HCT116 (cell line): Measurements from ENCODE around the gene MAN1A1. TPM values are rescaled to one million over a fixed set of nuclear protein-coding genes. Genes with fewer than 3 reads are reported as not detected.

Experiments used
- ATAC-seq: fragments of 200-7000 bp; cut with Tn5 transposase; 2 replicates; pipeline ENCODE4 v1.9.1; 2020; ENCODE audit warnings: mild to moderate bottlenecking, moderate library complexity
- BruUV-seq: library from RNA; stranded (reverse); fragments of 400-500 nt; replicated peaks from 2 replicates; lab custom pipeline; 2021; lab: Mats Ljungman, UMichigan
- CTCF ChIA-PET: fragments of 300-600 bp; sonication (Branson Sonifier 250); formaldehyde crosslinking; loops from one replicate; lab custom pipeline; 2021; ENCODE audit warnings: antibody characterized with exemption; lab: Charles Lee
- POLR2A ChIA-PET: fragments of 300-600, 350-600 bp; sonication (Branson Sonifier 250); formaldehyde crosslinking; loops from one replicate; lab custom pipeline; 2021; ENCODE audit warnings: antibody characterized with exemption; lab: Charles Lee
- RAD21 ChIA-PET, 2 experiments: fragments of 300-600 bp; sonication (Branson Sonifier 250); formaldehyde crosslinking; loops; one replicate each; lab custom pipeline; 2023; ENCODE audit warnings: low total read pairs in 2 of 2; ENCODE audit not compliant: uncharacterized antibody in 2 of 2, unreplicated experiment in 2 of 2, low non-redundant PET in 1 of 2; lab: Charles Lee
- DNase-seq: peaks from one replicate; pipeline ENCODE4 v3.0.0-alpha.2; 2010; ENCODE audit warnings: low read depth, low spot score
- H2AFZ ChIP-seq: fragments of 200-600 bp; shearing (Covaris generic), sonication (generic); 2 replicates; pipeline ENCODE4 v1.6.1; 2017; ENCODE audit warnings: low read depth, mixed run types, mixed read lengths, antibody characterized with exemption, low read length; ENCODE audit not compliant: poor library complexity, severe bottlenecking
- H3K27ac ChIP-seq: 2 replicates; pipeline ENCODE4 v1.5.1; 2012; ENCODE audit warnings: low read depth, low read length
- H3K27me3 ChIP-seq: fragments of 200-600 bp; sonication (generic); 2 replicates; pipeline ENCODE4 v1.6.1; 2016; ENCODE audit warnings: mixed run types, low read length, mixed read lengths; ENCODE audit not compliant: insufficient read depth
- H3K36me3 ChIP-seq, 2 experiments: fragments of 200-500 bp in 1 of 2; fragments of 200-600 bp in 1 of 2; sonication (Bioruptor generic) in 1 of 2; sonication (generic) in 1 of 2; 2 replicates each; pipeline versions ENCODE4 v1.5.1 to v1.6.1; 2014 to 2016; ENCODE audit warnings: low read length in 2 of 2, inconsistent platforms in 1 of 2, mixed read lengths in 1 of 2, mixed run types in 1 of 2; ENCODE audit not compliant: insufficient read depth in 2 of 2, control insufficient read depth in 1 of 2
- H3K4me1 ChIP-seq, 2 experiments: fragments of 200-600 bp in 1 of 2; sonication (generic) in 1 of 2; 2 replicates each; pipeline versions ENCODE4 v1.5.1 to v1.6.1; 2012 to 2017; ENCODE audit warnings: low read length in 2 of 2, inconsistent platforms in 1 of 2, mild to moderate bottlenecking in 1 of 2, mixed read lengths in 1 of 2, mixed run types in 1 of 2, moderate library complexity in 1 of 2; ENCODE audit not compliant: insufficient read depth in 2 of 2, control insufficient read depth in 1 of 2
- H3K4me2 ChIP-seq: fragments of 200-600 bp; sonication (generic); 2 replicates; pipeline ENCODE4 v1.6.1; 2017; ENCODE audit warnings: mixed run types, low read length, mixed read lengths
- H3K4me3 ChIP-seq, 2 experiments: fragments of 200-600 bp in 1 of 2; sonication (generic) in 1 of 2; replicated peaks in 1 of 2; 2 replicates each; pipeline ENCODE4 v1.5.1; 2011 to 2016; ENCODE audit warnings: low read length in 2 of 2, control low read depth in 1 of 2, low read depth in 1 of 2, mild to moderate bottlenecking in 1 of 2, mixed read lengths in 1 of 2, mixed run types in 1 of 2
- H3K79me2 ChIP-seq: fragments of 200-600 bp; sonication (generic); 2 replicates; pipeline ENCODE4 v1.6.1; 2017; ENCODE audit warnings: mild to moderate bottlenecking, mixed run types, low read length, moderate library complexity, mixed read lengths; ENCODE audit not compliant: insufficient read depth
- H3K9ac ChIP-seq: fragments of 200-600 bp; sonication (generic); 2 replicates; pipeline ENCODE4 v1.6.1; 2016; ENCODE audit warnings: low read length, mixed read lengths
- H3K9me2 ChIP-seq: fragments of 200-600 bp; sonication (generic), shearing (Covaris generic); 2 replicates; pipeline ENCODE4 v1.6.1; 2017; ENCODE audit warnings: mixed run types, mild to moderate bottlenecking, moderate library complexity; ENCODE audit not compliant: insufficient read depth
- H3K9me3 ChIP-seq, 2 experiments: fragments of 200-500 bp in 1 of 2; fragments of 200-600 bp in 1 of 2; sonication (Bioruptor generic) in 1 of 2; sonication (generic) in 1 of 2; 2 replicates each; pipeline ENCODE4 v1.6.1; 2014 to 2017; ENCODE audit warnings: low read length in 2 of 2, mixed read lengths in 2 of 2, inconsistent platforms in 1 of 2, low read depth in 1 of 2, mild to moderate bottlenecking in 1 of 2, mixed run types in 1 of 2, moderate library complexity in 1 of 2; ENCODE audit not compliant: control insufficient read depth in 1 of 2, insufficient read depth in 1 of 2
- H4K20me1 ChIP-seq: fragments of 200-600 bp; sonication (generic), shearing (Covaris generic); 2 replicates; pipeline ENCODE4 v1.6.1; 2017; ENCODE audit warnings: mixed run types, mild to moderate bottlenecking, moderate library complexity; ENCODE audit not compliant: insufficient read depth
- CBX3 ChIP-seq: IDR thresholded peaks from 2 replicates; pipeline ENCODE4 v1.6.1; 2012; ENCODE audit warnings: low read depth
- CEBPB ChIP-seq: IDR thresholded peaks from 2 replicates; pipeline ENCODE4 v1.6.1; 2012; ENCODE audit warnings: low read depth
- ELF1 ChIP-seq: IDR thresholded peaks from 2 replicates; pipeline ENCODE4 v1.6.1; 2012; ENCODE audit warnings: low read depth, borderline replicate concordance
- EZH2phosphoT487 ChIP-seq: fragments of 200-600 bp; IDR thresholded peaks from 2 replicates; pipeline ENCODE4 v1.6.1; 2018; ENCODE audit warnings: antibody characterized with exemption, borderline replicate concordance
- FOSL1 ChIP-seq: IDR thresholded peaks from 2 replicates; pipeline ENCODE4 v1.6.1; 2012; ENCODE audit warnings: low read depth
- MAX ChIP-seq: IDR thresholded peaks from 2 replicates; pipeline ENCODE4 v1.6.1; 2012
- POLR2A ChIP-seq: IDR thresholded peaks from 2 replicates; pipeline ENCODE4 v1.7.0; 2011; ENCODE audit warnings: borderline replicate concordance; ENCODE audit not compliant: insufficient read depth, insufficient read length; ENCODE audit errors: extremely low read depth
- POLR2AphosphoS5 ChIP-seq: IDR thresholded peaks from 2 replicates; pipeline ENCODE4 v1.6.1; 2011; ENCODE audit warnings: mild to moderate bottlenecking, low read depth, low read length, moderate library complexity
- RAD21 ChIP-seq: IDR thresholded peaks from 2 replicates; pipeline ENCODE4 v1.6.1; 2012; ENCODE audit warnings: low read depth, mild to moderate bottlenecking
- SIN3A ChIP-seq: IDR thresholded peaks from 2 replicates; pipeline ENCODE4 v1.6.1; 2012; ENCODE audit warnings: low read depth
- SP1 ChIP-seq: IDR thresholded peaks from 2 replicates; pipeline ENCODE4 v1.6.1; 2012; ENCODE audit warnings: low read depth
- SRF ChIP-seq: IDR thresholded peaks from 2 replicates; pipeline ENCODE4 v1.6.1; 2012; ENCODE audit warnings: low read depth
- ZBTB33 ChIP-seq: IDR thresholded peaks from 2 replicates; pipeline ENCODE4 v1.6.1; 2011; ENCODE audit warnings: mild to moderate bottlenecking, low read length, moderate library complexity; ENCODE audit not compliant: insufficient replicate concordance; ENCODE audit errors: extremely low read depth
- ZFX ChIP-seq: fragments of 450-650 bp; IDR thresholded peaks from 2 replicates; pipeline ENCODE4 v1.6.1; 2017
- ZNF274 ChIP-seq: fragments of 200-500 bp; sonication (Bioruptor generic); IDR thresholded peaks from 2 replicates; pipeline ENCODE4 v1.6.1; 2014; ENCODE audit warnings: mild to moderate bottlenecking, low read depth, low read length, inconsistent platforms
- intact Hi-C: fragments of 100-400 bp; cut with micrococcal nuclease; formaldehyde crosslinking; loops from 2 replicates; pipeline ENCODE4 v1.10.0; 2022
- total RNA-seq: library from RNA; stranded (reverse); gene quantifications from one replicate; pipeline ENCODE4 v1.2.1, GENCODE V29; 2021; ENCODE audit not compliant: unreplicated experiment

MAN1A1 gene
- total RNA-seq, 1 experiment from 2014 or later = 46.0 TPM

- TF ChIP-seq CEBPB (no peak), FOSL1 (no peak), POLR2AphosphoS5 (no peak), SIN3A (no peak), EZH2phosphoT487 (no peak), ZFX (no peak)
These were observed 153.7 kb downstream of the MAN1A1 start (continued) for GRCh38 chr6:119195848-119196247.

- H3K9ac ChIP-seq = no peak overlapping the region
- no peaks in the 10 kb centered on the region for H3K9me2 ChIP-seq
- no peaks in the 10 kb centered on the region for H4K20me1 ChIP-seq
- peaks cover 0 to 29% of the 10 kb centered on the region in 2 experiments; a peak in 2 of 4 replicates for H3K36me3 ChIP-seq
- H3K4me1 ChIP-seq = peaks cover 7 to 10% of the 10 kb centered on the region in 2 experiments; a peak in 3 of 4 replicates
- no peaks in the 10 kb centered on the region for H3K27me3 ChIP-seq
- no peak overlapping the region for H3K27ac ChIP-seq
- POLR2A ChIA-PET = no interaction called here
- no peak overlapping the region for H3K4me3 ChIP-seq
- H3K4me2 ChIP-seq = no peak overlapping the region
- TF ChIP-seq SP1 = no peak
- RAD21 ChIA-PET = no interaction called here
- H2AFZ ChIP-seq = no peak overlapping the region
- DNase-seq = no peak
- no peak for ATAC-seq
- CTCF ChIA-PET = no interaction called here
- H3K79me2 ChIP-seq = no peaks in the 10 kb centered on the region
- no peaks in the 10 kb centered on the region for H3K9me3 ChIP-seq
- intact Hi-C loops = no loop called here
- BruUV-seq = no TSS peak
These were observed 154.4 kb downstream of the MAN1A1 start for GRCh38 chr6:119195204-119195603.

- ChIA-PET CTCF (no interaction called here), RAD21 (no interaction called here), POLR2A (no interaction called here)
- no peaks in the 10 kb centered on the region for H3K9me2 ChIP-seq
- no peak overlapping the region for H3K4me2 ChIP-seq
- peaks cover 7 to 10% of the 10 kb centered on the region in 2 experiments; a peak in 3 of 4 replicates for H3K4me1 ChIP-seq
- no peaks in the 10 kb centered on the region for H3K79me2 ChIP-seq
- no peak overlapping the region for H3K9ac ChIP-seq
- no peaks in the 10 kb centered on the region for H3K27me3 ChIP-seq
- ATAC-seq (no peak), DNase-seq (no peak)
- TF ChIP-seq ZBTB33 = no peak
- TF ChIP-seq EZH2phosphoT487 = no peak
- no peak for TF ChIP-seq SRF
- TF ChIP-seq MAX = no peak
- TF ChIP-seq ZNF274 = no peak
- no peak for TF ChIP-seq CBX3
- no peak for TF ChIP-seq POLR2AphosphoS5
- no peak for TF ChIP-seq ELF1
- no peak for TF ChIP-seq RAD21
- no peak for TF ChIP-seq POLR2A
- TF ChIP-seq CEBPB = no peak
- TF ChIP-seq ZFX = no peak
- H3K4me3 ChIP-seq = no peak overlapping the region
- H3K36me3 ChIP-seq = peaks cover 0 to 38% of the 10 kb centered on the region in 2 experiments; a peak in 2 of 4 replicates
- no peaks in the 10 kb centered on the region for H3K9me3 ChIP-seq
- no TSS peak for BruUV-seq
- no peaks in the 10 kb centered on the region for H4K20me1 ChIP-seq
- no peak overlapping the region for H3K27ac ChIP-seq
- intact Hi-C loops = no loop called here
- H2AFZ ChIP-seq = no peak overlapping the region
These were observed 155.9 kb downstream of the MAN1A1 start for GRCh38 chr6:119193707-119194106.
